K562 (cell line): Measurements from ENCODE around the gene NCOR2. TPM values are rescaled to one million over a fixed set of nuclear protein-coding genes. Genes with fewer than 3 reads are reported as not detected.

ENCODE experiments used
- ARID4B ChIP-seq: sonication (generic); formaldehyde crosslinking; IDR thresholded peaks from 2 replicates; pipeline ENCODE4 v1.8.0; 2022; ENCODE audit warnings: mild to moderate bottlenecking, missing genetic modification reagents
- ATF6 ChIP-seq: sonication (generic); formaldehyde crosslinking; IDR thresholded peaks from 2 replicates; pipeline ENCODE4 v1.4.0; 2020; ENCODE audit warnings: mild to moderate bottlenecking, missing genetic modification reagents
- FOXO4 ChIP-seq: fragments of 450-650 bp; formaldehyde crosslinking; IDR thresholded peaks from 2 replicates; pipeline ENCODE4 v1.4.0; 2020; ENCODE audit warnings: mild to moderate bottlenecking, moderate library complexity
- KAT8 ChIP-seq: fragments of 450-650 bp; IDR thresholded peaks from 2 replicates; pipeline ENCODE4 v1.6.1; 2016; ENCODE audit warnings: low read depth, mild to moderate bottlenecking
- NFRKB ChIP-seq: fragments of 450-650 bp; IDR thresholded peaks from 2 replicates; pipeline ENCODE4 v1.6.1; 2016; ENCODE audit warnings: low read depth
- RBM17 ChIP-seq: fragments of 200-400 bp; formaldehyde crosslinking; IDR thresholded peaks from 2 replicates; pipeline ENCODE4 v1.6.1; 2017; ENCODE audit warnings: low read depth, mild to moderate bottlenecking, low read length, borderline replicate concordance
- STAT6 ChIP-seq: sonication (generic); formaldehyde crosslinking; IDR thresholded peaks from 2 replicates; pipeline ENCODE4 v1.8.1; 2023; ENCODE audit warnings: mild to moderate bottlenecking, missing genetic modification reagents
- THRB ChIP-seq: fragments of 450-650 bp; formaldehyde crosslinking; conservative IDR thresholded peaks from 2 replicates; pipeline ENCODE4 v1.4.0; 2022; ENCODE audit warnings: mild to moderate bottlenecking, missing genetic modification characterization
- VEZF1 ChIP-seq: fragments of 200-800 bp; sonication (Bioruptor generic); IDR thresholded peaks from 2 replicates; pipeline ENCODE4 v1.6.1; 2017; ENCODE audit warnings: missing genetic modification characterization, missing compliant biosample characterization
- polyA plus RNA-seq, 8 experiments: library from polyadenylated mRNA; depleted of rRNA in 4 of 8; stranded (reverse) in 5 of 8; unstranded in 3 of 8; fragments of >200 nt; fragmentation: Nextera tagmentation in 2 of 8; fragmentation: Illumina TruSeq in 1 of 8; extraction: Ambion mirVana in 2 of 8; extraction: Trizol in 1 of 8; gene quantifications; 2 replicates each; pipeline versions ENCODE4 v1.2.1 to v1.2.3, GENCODE V29; 2011 to 2014; ENCODE audit warnings: inconsistent platforms in 1 of 8, missing spikeins in 1 of 8
- total RNA-seq, 7 experiments: library from RNA; depleted of rRNA in 6 of 7; stranded (reverse); fragments of >200 nt in 6 of 7; fragmentation: Illumina TruSeq in 2 of 7; extraction: Trizol in 2 of 7; gene quantifications; 2 replicates each; pipeline versions ENCODE4 v1.2.1 to v1.2.3, GENCODE V29; 2011 to 2021; ENCODE audit warnings: low replicate concordance in 1 of 7

Gene NCOR2
- total and polyA plus RNA-seq, 9 of the 15 experiments (the other 6 are each of a cell fraction or from before 2014, with no cell fraction given) = 0.18 to 126 (median 8.4) TPM

- TF ChIP-seq STAT6 (CRISPR knock-in tag) (no peak), THRB (CRISPR knock-in tag) (no peak), VEZF1 (peak; percentile 87), RBM17 (no peak), KAT8 (no peak), ARID4B (CRISPR knock-in tag) (0 out of 2 replicates have a peak, but pooled peaks have one; percentile 40), ATF6 (CRISPR knock-in tag) (no peak), NFRKB (no peak), FOXO4 (no peak)
These were observed 411 bp upstream of the NCOR2 start (continued) for GRCh38 chr12:124567673-124568373.
